C4-2B (cell line): ENCODE measurements around the gene HOXB4.
"Not testable (repeated sequence)": the region's sequence is repeated elsewhere in the genome, so short reads cannot be mapped to it uniquely, and the experiment has no call there.

Experiments used
- H3K27ac ChIP-seq: fragments of 450-650 bp; 2 replicates; pipeline ENCODE4 v1.5.1; 2017
- ZFX ChIP-seq: fragments of 450-650 bp; IDR thresholded peaks from 2 replicates; pipeline ENCODE4 v1.6.1; 2017
- TF ChIP-seq, protein P1 (sequence below): fragments of 450-650 bp; conservative IDR thresholded peaks from 2 replicates; pipeline ENCODE4 v1.5.1; 2017; ENCODE audit warnings: mild to moderate bottlenecking

The HOXB4 gene

DNA sequence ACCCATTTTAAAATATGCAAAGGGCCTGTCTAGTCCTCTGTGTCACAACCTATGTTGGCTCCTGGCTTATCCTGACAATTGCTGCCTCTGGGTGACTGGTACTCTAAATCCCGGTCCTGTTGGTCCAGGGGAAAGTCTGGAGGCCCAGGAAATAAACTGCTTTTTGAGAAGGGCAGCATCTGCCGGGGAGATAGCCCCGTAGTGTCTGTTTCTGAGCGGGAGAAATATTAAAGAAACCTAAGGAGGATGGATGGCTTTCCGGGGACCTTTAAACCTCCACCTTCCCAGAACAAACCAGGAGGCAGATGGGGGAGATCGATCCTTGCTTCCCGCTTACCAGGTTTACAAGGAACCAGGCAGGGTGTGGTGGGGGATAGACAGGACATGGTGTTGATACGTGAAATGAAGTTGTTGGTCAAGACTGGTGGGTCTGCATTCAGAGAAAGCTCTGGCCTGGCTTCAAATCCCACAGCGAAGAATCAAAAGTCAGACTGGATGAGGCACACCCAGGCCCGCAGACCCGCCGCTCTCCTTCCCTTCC is 37.0 kb downstream of the HOXB4 start:
- H3K27ac ChIP-seq = no peak overlapping the region
- TF ChIP-seq ZFX = no peak
- TF ChIP-seq, protein P1, sequence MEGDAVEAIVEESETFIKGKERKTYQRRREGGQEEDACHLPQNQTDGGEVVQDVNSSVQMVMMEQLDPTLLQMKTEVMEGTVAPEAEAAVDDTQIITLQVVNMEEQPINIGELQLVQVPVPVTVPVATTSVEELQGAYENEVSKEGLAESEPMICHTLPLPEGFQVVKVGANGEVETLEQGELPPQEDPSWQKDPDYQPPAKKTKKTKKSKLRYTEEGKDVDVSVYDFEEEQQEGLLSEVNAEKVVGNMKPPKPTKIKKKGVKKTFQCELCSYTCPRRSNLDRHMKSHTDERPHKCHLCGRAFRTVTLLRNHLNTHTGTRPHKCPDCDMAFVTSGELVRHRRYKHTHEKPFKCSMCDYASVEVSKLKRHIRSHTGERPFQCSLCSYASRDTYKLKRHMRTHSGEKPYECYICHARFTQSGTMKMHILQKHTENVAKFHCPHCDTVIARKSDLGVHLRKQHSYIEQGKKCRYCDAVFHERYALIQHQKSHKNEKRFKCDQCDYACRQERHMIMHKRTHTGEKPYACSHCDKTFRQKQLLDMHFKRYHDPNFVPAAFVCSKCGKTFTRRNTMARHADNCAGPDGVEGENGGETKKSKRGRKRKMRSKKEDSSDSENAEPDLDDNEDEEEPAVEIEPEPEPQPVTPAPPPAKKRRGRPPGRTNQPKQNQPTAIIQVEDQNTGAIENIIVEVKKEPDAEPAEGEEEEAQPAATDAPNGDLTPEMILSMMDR = no peak

DNA sequence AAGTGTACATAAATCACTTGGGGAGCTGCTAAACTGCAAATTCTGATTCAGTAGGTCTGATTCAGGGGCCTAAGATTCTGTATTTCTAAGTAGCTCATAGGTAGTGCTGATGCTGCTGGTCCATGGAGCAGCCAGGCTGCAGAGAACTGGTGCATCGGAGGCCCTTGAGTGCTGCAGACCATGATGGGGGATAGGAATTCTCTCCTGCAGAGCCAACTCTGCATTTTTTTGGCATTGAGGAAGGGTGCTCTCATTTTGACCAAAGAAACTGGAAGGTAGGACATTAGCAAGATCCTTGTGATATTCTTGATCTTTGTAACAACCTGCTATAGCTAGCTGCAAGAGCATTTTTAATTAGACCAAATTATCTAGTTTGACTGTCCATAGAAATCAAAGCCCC is 37.9 kb downstream of the HOXB4 start:
- TF ChIP-seq ZFX = no peak
- TF ChIP-seq, protein P1 = no peak
- H3K27ac ChIP-seq = no peak overlapping the region

DNA sequence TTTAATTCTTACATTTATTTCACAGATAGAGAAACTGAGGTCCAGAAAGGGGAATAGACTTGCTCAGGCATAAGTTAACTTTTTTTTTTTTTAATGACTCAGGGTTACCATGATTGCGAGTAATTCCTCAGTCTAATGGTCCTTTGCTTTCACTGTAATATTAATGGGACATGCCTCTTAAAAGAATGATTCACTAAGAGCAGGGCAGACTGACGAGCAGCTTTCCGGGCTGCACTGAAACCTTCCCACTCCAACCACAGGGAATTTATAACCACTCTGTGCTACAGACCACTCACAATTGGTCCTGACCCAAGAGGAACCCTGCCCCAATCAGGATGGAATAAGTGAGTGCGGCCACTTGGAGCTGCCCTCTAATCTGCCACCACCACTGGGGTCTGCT is 39.0 kb downstream of the HOXB4 start:
- H3K27ac ChIP-seq = no peak overlapping the region
- TF ChIP-seq, protein P1 = no peak
- no peak for TF ChIP-seq ZFX

DNA sequence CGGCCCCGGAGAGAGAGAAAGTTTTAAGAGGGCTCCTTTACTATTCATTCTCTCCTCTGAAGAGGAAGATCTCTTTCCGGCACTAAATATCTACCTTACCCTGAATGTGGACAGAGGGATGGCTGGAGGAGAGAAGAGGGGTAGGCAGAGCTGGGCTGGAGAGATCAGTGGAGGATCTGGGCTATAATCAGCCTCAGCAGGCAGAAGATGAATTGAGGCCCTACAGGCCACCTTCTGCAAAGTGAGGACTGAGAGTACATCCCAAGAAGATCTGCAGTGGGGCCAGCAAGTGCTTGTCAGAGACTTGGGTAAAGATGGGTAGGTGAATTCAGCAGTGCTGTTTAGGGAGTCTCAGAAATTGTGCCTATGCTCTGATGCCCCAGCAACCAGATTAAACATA is 40.8 kb downstream of the HOXB4 start:
- no peak overlapping the region for H3K27ac ChIP-seq
- TF ChIP-seq ZFX = no peak
- TF ChIP-seq, protein P1 = no peak

DNA sequence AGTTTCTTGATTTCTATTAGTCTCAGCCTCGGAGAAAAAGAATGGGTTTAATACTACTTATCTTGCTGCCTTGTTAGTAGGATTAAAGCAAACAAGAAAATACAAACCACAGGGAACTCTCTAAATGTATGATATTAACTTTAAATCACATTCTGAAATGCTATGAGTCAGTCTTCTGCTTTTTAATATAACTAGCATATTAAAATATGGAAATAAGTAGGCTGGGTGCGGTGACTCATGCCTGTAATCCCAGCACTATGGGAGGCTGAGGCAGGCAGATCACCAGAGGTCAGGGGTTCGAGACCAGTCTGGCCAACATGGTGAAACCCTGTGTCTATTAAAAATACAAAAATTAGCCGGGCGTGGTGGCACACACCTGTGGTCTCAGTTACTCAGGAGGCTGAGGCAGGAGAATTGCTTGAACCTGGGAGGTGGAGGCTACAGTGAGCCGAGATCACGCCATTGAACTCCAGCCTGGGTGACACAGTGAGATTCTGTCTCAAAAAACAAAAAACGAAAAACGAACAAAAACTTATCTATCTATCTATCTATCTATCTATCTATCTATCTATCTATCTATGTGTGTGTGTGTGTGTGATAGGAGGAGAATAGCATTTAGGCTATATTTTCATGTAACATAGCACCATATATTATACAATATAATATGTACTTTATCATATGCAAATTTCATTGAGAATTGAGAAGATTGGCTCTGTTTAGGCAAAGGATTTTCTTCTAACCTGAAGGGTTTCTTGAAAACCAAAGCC is 42.2 kb downstream of the HOXB4 start:
- H3K27ac ChIP-seq = not testable (repeated sequence)

DNA sequence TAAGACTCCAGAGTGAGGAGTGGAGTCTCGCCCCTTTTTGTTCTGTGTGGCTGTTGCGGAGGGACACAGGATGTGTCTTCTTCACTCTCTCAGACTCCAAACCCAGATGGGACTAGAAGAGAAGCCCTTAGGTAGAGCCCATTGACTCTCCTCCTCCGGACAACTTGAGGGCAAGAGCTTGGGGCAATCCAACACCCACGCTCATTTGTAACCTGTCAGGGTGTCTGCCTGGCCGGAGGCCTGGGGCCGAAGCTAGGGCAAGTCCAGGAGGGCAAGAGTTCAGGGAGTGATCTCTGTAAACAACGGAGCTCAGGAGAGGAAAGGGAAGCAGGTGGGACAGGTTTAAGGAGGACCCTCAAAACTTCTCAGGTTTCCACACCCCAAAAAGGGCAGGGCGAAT is 45.9 kb downstream of the HOXB4 start:
- TF ChIP-seq, protein P1 = no peak
- no peak overlapping the region for H3K27ac ChIP-seq

DNA sequence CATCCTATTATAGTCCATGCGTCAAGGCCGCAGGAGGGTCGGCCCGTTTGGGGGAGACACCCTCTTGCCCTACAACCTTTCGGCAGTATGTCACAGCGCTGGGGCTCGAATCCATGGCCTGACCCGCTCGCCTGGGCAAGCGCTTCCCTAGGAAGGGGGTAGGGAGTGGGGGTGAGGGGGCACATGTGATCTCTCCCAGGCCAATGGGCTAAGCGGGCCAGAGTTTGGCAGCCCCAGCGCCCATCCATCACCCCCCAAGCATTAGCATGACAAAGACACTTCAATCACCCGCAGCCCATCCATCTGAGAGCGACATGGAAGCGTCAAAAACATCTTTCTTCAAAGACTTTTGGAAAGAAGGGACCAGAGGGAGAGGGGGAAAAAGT is 47.3 kb downstream of the HOXB4 start, which contains the start of gene HOXB1:
HOXB1 (minus strand) TSS at position 125 of the 386 bp plus-strand sequence; CDS start at position 18, 107 bp downstream.
- H3K27ac ChIP-seq = no peak within 1 kb of the TSS
- no peak for TF ChIP-seq ZFX
- TF ChIP-seq, protein P1 = no peak
